K562 (cell line): ENCODE results near the gene IQUB. TPM values are rescaled to one million over a fixed set of nuclear protein-coding genes. Genes with fewer than 3 reads are reported as not detected.

Source experiments
- ARHGAP35 ChIP-seq: fragments of 450-650 bp; IDR thresholded peaks from 2 replicates; pipeline ENCODE4 v1.6.1; 2018; ENCODE audit not compliant: partially characterized antibody
- ARNT ChIP-seq, 2 experiments: fragments of 450-650 bp; IDR thresholded peaks; 2 replicates each; pipeline ENCODE4 v1.6.1; 2016; ENCODE audit warnings: mild to moderate bottlenecking in 1 of 2
- DMBX1 ChIP-seq: fragments of 250-450 bp; sonication (Bioruptor Pico); IDR thresholded peaks from 2 replicates; pipeline ENCODE4 v1.8.0; 2022; ENCODE audit warnings: inconsistent platforms, mild to moderate bottlenecking, moderate library complexity, borderline replicate concordance
- ERF ChIP-seq: fragments of 450-650 bp; formaldehyde crosslinking; IDR thresholded peaks from 2 replicates; pipeline ENCODE4 v1.4.0; 2020; ENCODE audit warnings: mild to moderate bottlenecking, mixed read lengths
- GATAD2B ChIP-seq: fragments of 450-650 bp; IDR thresholded peaks from 2 replicates; pipeline ENCODE4 v1.6.1; 2017; ENCODE audit warnings: mild to moderate bottlenecking, borderline replicate concordance
- HDAC8 ChIP-seq: fragments of 450-650 bp; IDR thresholded peaks from 2 replicates; pipeline ENCODE4 v1.6.1; 2016; ENCODE audit warnings: mild to moderate bottlenecking, missing genetic modification characterization, moderate library complexity, missing compliant biosample characterization
- HLTF ChIP-seq: fragments of 450-650 bp; IDR thresholded peaks from 2 replicates; pipeline ENCODE4 v1.6.1; 2016
- ID3 ChIP-seq, 2 experiments: fragments of 250-450 bp in 1 of 2; fragments of 450-650 bp in 1 of 2; sonication (Bioruptor Pico) in 1 of 2; IDR thresholded peaks; 2 replicates each; pipeline versions ENCODE4 v1.6.1 to v1.8.0; 2016 to 2021; ENCODE audit warnings: mild to moderate bottlenecking in 2 of 2, moderate library complexity in 2 of 2, missing compliant biosample characterization in 1 of 2, missing genetic modification characterization in 1 of 2
- KDM5B ChIP-seq: fragments of 200-600 bp; sonication (generic); IDR thresholded peaks from 2 replicates; pipeline ENCODE4 v1.6.1; 2012; ENCODE audit warnings: low read depth, mild to moderate bottlenecking, moderate library complexity, low read length, control low read depth, inconsistent platforms; ENCODE audit not compliant: insufficient replicate concordance
- KHSRP ChIP-seq: fragments of 450-650 bp; IDR thresholded peaks from 2 replicates; pipeline ENCODE4 v1.6.1; 2017
- MCM7 ChIP-seq, 2 experiments: fragments of 450-650 bp; IDR thresholded peaks; 2 replicates each; pipeline ENCODE4 v1.6.1; 2016 to 2018
- NFXL1 ChIP-seq: fragments of 450-650 bp; formaldehyde crosslinking; IDR thresholded peaks from 2 replicates; pipeline ENCODE4 v1.4.0; 2021; ENCODE audit warnings: mild to moderate bottlenecking
- PHB ChIP-seq: fragments of 250-450 bp; sonication (Bioruptor Pico); IDR thresholded peaks from 2 replicates; pipeline ENCODE4 v1.5.0; 2021
- POLR2H ChIP-seq: IDR thresholded peaks from 2 replicates; pipeline ENCODE4 v1.6.1; 2016; ENCODE audit warnings: missing genetic modification characterization, low read depth, mild to moderate bottlenecking, control low read depth, missing compliant biosample characterization, moderate library complexity
- PRDM10 ChIP-seq: fragments of 450-650 bp; IDR thresholded peaks from 2 replicates; pipeline ENCODE4 v1.6.1; 2018; ENCODE audit not compliant: partially characterized antibody
- ZNF224 ChIP-seq: sonication (generic); formaldehyde crosslinking; IDR thresholded peaks from 2 replicates; pipeline ENCODE4 v1.8.0; 2022; ENCODE audit warnings: mild to moderate bottlenecking, missing genetic modification reagents
- ZNF239 ChIP-seq: fragments of 250-450 bp; sonication (Bioruptor Pico); IDR thresholded peaks from 2 replicates; pipeline ENCODE4 v1.4.0; 2020; ENCODE audit warnings: mild to moderate bottlenecking
- ZNF79 ChIP-seq: fragments of 250-450 bp; sonication (Bioruptor Pico); IDR thresholded peaks from 2 replicates; pipeline ENCODE4 v1.4.0; 2020; ENCODE audit warnings: low read depth, mild to moderate bottlenecking, moderate library complexity
- polyA plus RNA-seq, 8 experiments: library from polyadenylated mRNA; depleted of rRNA in 4 of 8; stranded (reverse) in 5 of 8; unstranded in 3 of 8; fragments of >200 nt; fragmentation: Nextera tagmentation in 2 of 8; fragmentation: Illumina TruSeq in 1 of 8; extraction: Ambion mirVana in 2 of 8; extraction: Trizol in 1 of 8; gene quantifications; 2 replicates each; pipeline versions ENCODE4 v1.2.1 to v1.2.3, GENCODE V29; 2011 to 2014; ENCODE audit warnings: inconsistent platforms in 1 of 8, missing spikeins in 1 of 8
- total RNA-seq, 7 experiments: library from RNA; depleted of rRNA in 6 of 7; stranded (reverse); fragments of >200 nt in 6 of 7; fragmentation: Illumina TruSeq in 2 of 7; extraction: Trizol in 2 of 7; gene quantifications; 2 replicates each; pipeline versions ENCODE4 v1.2.1 to v1.2.3, GENCODE V29; 2011 to 2021; ENCODE audit warnings: low replicate concordance in 1 of 7

Gene IQUB
- total and polyA plus RNA-seq, 9 of the 15 experiments (the other 6 are each of a cell fraction or from before 2014, with no cell fraction given): 0.62 to 2.6 (median 1.4) TPM

- TF ChIP-seq PRDM10 (no peak), DMBX1 (CRISPR knock-in tag) (no peak), PHB (CRISPR knock-in tag) (no peak), ZNF79 (CRISPR knock-in tag) (no peak), HDAC8 (0 out of 2 replicates have a peak, but pooled peaks have one; percentile 21), NFXL1 (CRISPR knock-in tag) (no peak), ERF (CRISPR knock-in tag) (no peak), KDM5B (peak; percentile 93), POLR2H (tag) (peak; percentile 80), ID3 (CRISPR knock-in tag; IDR thresholded peaks at IDR 0.05) (no peak), ID3 (tag; IDR thresholded peaks at IDR 0.05) (no peak), ZNF239 (CRISPR knock-in tag) (no peak), ARNT (IDR thresholded peaks at IDR 0.05) (peak in 1 of 2 experiments; percentile 75; a peak in 1 of 4 replicates), KHSRP (no peak), HLTF (no peak), ZNF224 (CRISPR knock-in tag) (0 out of 2 replicates have a peak, but pooled peaks have one; percentile 60), ARHGAP35 (no peak), MCM7 (IDR thresholded peaks at IDR 0.05) (no peak), GATAD2B (no peak)
Measured at GRCh38 chr7:123557398-123558288, 23.2 kb upstream of the IQUB start, which contains the start of gene NDUFA5 (continued).
